ENCODE results near the gene RC3H1. TPM values are rescaled to one million over a fixed set of nuclear protein-coding genes. Genes with fewer than 3 reads are reported as not detected.
"Not testable (repeated sequence)": the region's sequence is repeated elsewhere in the genome, so short reads cannot be mapped to it uniquely, and the experiment has no call there.

Gene RC3H1
- total RNA-seq, 5 donors from 2014 or later (not counting 1 experiment from before 2014, with no cell fraction given), result 39.9 to 52.1 (median 49.3) TPM

DNA sequence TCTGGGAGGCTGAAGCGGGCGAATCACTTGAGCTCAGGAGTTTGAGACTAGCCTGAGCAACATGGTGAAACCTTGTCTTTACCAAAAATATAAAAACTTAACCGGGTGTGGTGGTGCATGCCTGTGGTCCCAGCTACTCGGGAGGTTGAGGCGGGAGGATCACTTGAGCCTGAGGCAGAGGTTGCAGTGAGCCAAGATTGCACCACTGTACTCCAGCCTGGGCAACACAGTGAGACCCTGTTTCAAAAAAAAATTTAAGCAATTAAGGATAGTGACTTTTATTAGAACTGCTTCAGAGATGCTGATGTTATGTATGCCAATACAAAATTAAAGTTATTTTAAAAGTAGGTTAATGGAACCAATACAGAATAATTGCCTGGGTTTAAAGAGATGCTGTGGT, 56.3 kb downstream of the RC3H1 start:
- POLR2A ChIA-PET; H3K4me1 Mint-ChIP-seq; H3K27me3 Mint-ChIP-seq; H3K27me3 ChIP-seq (replicated peaks in 1 of 2; ENCODE audit: control insufficient read depth in 2 of 2, extremely low read depth in 1 of 2, insufficient read depth in 2 of 2, low read length in 1 of 2); H3K4me3 Mint-ChIP-seq; H3K4me3 ChIP-seq (ENCODE audit: control insufficient read depth in 1 of 2, extremely low read depth in 1 of 2, low read length in 1 of 2); CTCF ChIA-PET; ATAC-seq (replicated peaks in 1 of 4); H3K4me1 ChIP-seq (ENCODE audit: control insufficient read depth in 1 of 2, extremely low read depth in 1 of 2, insufficient read depth in 2 of 2, low read length in 2 of 2); DNase-seq; H3K9me3 Mint-ChIP-seq; H3K27ac Mint-ChIP-seq; H3K9me3 ChIP-seq; H3K27ac ChIP-seq (ENCODE audit: low read length): not testable (repeated sequence)
- peaks cover 34% of the 10 kb centered on the region for H3K36me3 Mint-ChIP-seq
- peaks cover 4 to 63% of the 10 kb centered on the region in 2 donors for H3K36me3 ChIP-seq (ENCODE audit: control insufficient read depth in 2 of 2, extremely low read depth in 1 of 2, insufficient read depth in 1 of 2, low read length in 1 of 2)
- 96% methylated on average over 4 of the region's 5 CpGs for WGBS (ENCODE audit: insufficient coverage)

DNA sequence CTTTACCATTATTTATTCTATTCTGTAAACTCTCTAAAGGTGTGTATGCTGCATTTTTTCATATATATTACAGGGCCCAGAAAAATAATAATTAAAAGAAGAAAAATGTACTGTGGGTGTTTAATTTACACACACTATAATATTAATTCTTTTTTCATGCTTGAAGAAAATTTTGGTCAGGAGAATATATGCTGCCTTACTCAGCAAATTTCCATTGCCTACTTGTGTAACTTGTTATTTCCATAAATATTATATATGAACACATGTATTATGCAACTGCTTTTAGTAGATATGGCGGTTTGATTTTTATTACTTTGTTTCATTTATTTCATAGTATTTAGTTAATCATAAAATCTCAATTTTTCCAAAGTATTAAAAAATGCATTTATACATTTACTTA, 58.7 kb downstream of the RC3H1 start:
- POLR2A ChIA-PET, result no interaction called here
- peaks cover 10 to 58% of the 10 kb centered on the region in 2 donors for H3K36me3 ChIP-seq (ENCODE audit: control insufficient read depth in 2 of 2, extremely low read depth in 1 of 2, insufficient read depth in 1 of 2, low read length in 1 of 2)
- no peak overlapping the region for H3K27ac Mint-ChIP-seq

DNA sequence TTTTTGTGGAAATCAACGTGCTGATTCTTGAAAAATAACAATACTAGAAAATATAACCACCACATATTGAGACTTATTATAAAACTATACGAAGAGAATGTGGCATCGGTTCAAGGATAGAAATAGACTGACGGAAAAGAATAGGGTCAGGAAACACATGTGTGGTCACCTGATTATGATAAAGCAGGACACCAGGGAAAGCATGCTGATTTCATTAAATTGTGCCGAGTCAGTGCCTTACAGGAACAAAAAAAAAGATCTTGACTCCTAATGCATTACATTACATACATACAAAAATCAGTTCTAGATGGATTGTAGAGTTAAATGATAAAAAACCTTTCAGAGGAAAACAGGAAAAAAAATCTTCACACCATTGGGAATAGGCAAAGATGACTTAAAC, 61.5 kb downstream of the RC3H1 start:
- H3K36me3 Mint-ChIP-seq, result peaks cover 36% of the 10 kb centered on the region
- H3K9me3 ChIP-seq, result no peaks in the 10 kb centered on the region
- no peaks in the 10 kb centered on the region for H3K9me3 Mint-ChIP-seq
- DNase-seq (no peak), ATAC-seq (replicated peaks in 1 of 4) (no peak)
- H3K4me1 ChIP-seq (ENCODE audit: control insufficient read depth in 1 of 2, extremely low read depth in 1 of 2, insufficient read depth in 2 of 2, low read length in 2 of 2), result no peaks in the 10 kb centered on the region
- H3K36me3 ChIP-seq (ENCODE audit: control insufficient read depth in 2 of 2, extremely low read depth in 1 of 2, insufficient read depth in 1 of 2, low read length in 1 of 2), result peaks cover 10 to 52% of the 10 kb centered on the region in 2 donors
- POLR2A ChIA-PET, result interaction anchor here in 1 of 2 donors (0.7 kb wide), 1 partner anchor 1037 kb away, joined by 3 read pairs; no protein-coding TSS in a partner anchor
- H3K4me3 Mint-ChIP-seq, result no peak overlapping the region
- H3K4me1 Mint-ChIP-seq, result no peaks in the 10 kb centered on the region
- peak overlapping the region in 1 of 2 donors; percentile 64 for H3K27ac Mint-ChIP-seq
- no peak overlapping the region for H3K27ac ChIP-seq (ENCODE audit: low read length)
- H3K4me3 ChIP-seq (ENCODE audit: control insufficient read depth in 1 of 2, extremely low read depth in 1 of 2, low read length in 1 of 2), result no peak overlapping the region
- no peaks in the 10 kb centered on the region for H3K27me3 ChIP-seq (replicated peaks in 1 of 2; ENCODE audit: control insufficient read depth in 2 of 2, extremely low read depth in 1 of 2, insufficient read depth in 2 of 2, low read length in 1 of 2)
- WGBS (ENCODE audit: insufficient coverage), result no CpG with 5 or more reads among the region's 5 CpGs
- CTCF ChIA-PET, result interaction anchor here in 1 of 2 donors (0.5 to 0.6 kb wide), 2 partner anchors 13 to 39 kb away, joined by 3 to 4 read pairs; no protein-coding TSS in a partner anchor
- H3K27me3 Mint-ChIP-seq, result no peaks in the 10 kb centered on the region

More for the DNA sequence above, 58.7 kb downstream of the RC3H1 start:
- Mint-ChIP-seq H3K4me3 (no peak overlapping the region), H3K4me1 (no peaks in the 10 kb centered on the region), H3K36me3 (peaks cover 39% of the 10 kb centered on the region), H3K27me3 (no peaks in the 10 kb centered on the region), H3K9me3 (no peaks in the 10 kb centered on the region)
- Histone ChIP-seq H3K4me1 (ENCODE audit: control insufficient read depth in 1 of 2, extremely low read depth in 1 of 2, insufficient read depth in 2 of 2, low read length in 2 of 2) (no peaks in the 10 kb centered on the region), H3K4me3 (ENCODE audit: control insufficient read depth in 1 of 2, extremely low read depth in 1 of 2, low read length in 1 of 2) (no peak overlapping the region), H3K27me3 (replicated peaks in 1 of 2; ENCODE audit: control insufficient read depth in 2 of 2, extremely low read depth in 1 of 2, insufficient read depth in 2 of 2, low read length in 1 of 2) (no peaks in the 10 kb centered on the region), H3K9me3 (no peaks in the 10 kb centered on the region), H3K27ac (ENCODE audit: low read length) (no peak overlapping the region)
- DNase-seq (no peak), ATAC-seq (replicated peaks in 1 of 4) (no peak)
- CTCF ChIA-PET, result no interaction called here
- no CpG with 5 or more reads among the region's 1 CpG for WGBS (ENCODE audit: insufficient coverage)

DNA sequence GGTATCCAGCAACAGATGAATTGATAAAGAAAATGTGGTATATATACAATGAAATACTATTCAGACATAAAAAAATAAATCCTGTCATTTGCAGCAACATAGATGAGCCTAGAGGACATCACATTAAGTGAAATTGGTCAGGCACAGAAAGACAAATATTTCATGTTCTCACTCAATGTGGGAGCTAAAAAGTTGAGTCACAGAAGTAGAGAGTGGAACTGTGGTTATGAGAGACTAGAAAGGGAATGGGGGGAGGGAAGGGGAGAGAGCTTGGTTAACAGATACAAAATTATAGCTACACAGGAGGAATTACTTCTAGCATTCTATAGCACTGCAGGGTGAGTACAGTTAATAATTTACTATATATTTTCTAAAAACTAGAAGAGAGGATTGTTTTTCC, 68.0 kb downstream of the RC3H1 start:
- peaks cover under 1 to 43% of the 10 kb centered on the region in 2 donors for H3K36me3 ChIP-seq (ENCODE audit: control insufficient read depth in 2 of 2, extremely low read depth in 1 of 2, insufficient read depth in 1 of 2, low read length in 1 of 2)
- no peak for ATAC-seq (replicated peaks in 1 of 4)
- Mint-ChIP-seq H3K36me3 (peaks cover 37% of the 10 kb centered on the region), H3K9me3 (no peaks in the 10 kb centered on the region), H3K27me3 (no peaks in the 10 kb centered on the region), H3K4me1 (peaks cover 0 to 14% (median 13%) of the 10 kb centered on the region in 3 donors), H3K4me3 (no peak overlapping the region), H3K27ac (peak overlapping the region in 1 of 2 donors; percentile 24)
- no peak for DNase-seq
- H3K27me3 ChIP-seq (replicated peaks in 1 of 2; ENCODE audit: control insufficient read depth in 2 of 2, extremely low read depth in 1 of 2, insufficient read depth in 2 of 2, low read length in 1 of 2), result no peaks in the 10 kb centered on the region
- ChIA-PET POLR2A (no interaction called here), CTCF (interaction anchor here (0.5 to 0.7 kb wide), 3 partner anchors 18 to 1058 kb away, joined by 3 to 11 read pairs (median 4); no protein-coding TSS in a partner anchor)
- no peaks in the 10 kb centered on the region for H3K9me3 ChIP-seq
- H3K4me3 ChIP-seq (ENCODE audit: control insufficient read depth in 1 of 2, extremely low read depth in 1 of 2, low read length in 1 of 2), result no peak overlapping the region
- H3K4me1 ChIP-seq (ENCODE audit: control insufficient read depth in 1 of 2, extremely low read depth in 1 of 2, insufficient read depth in 2 of 2, low read length in 2 of 2), result no peaks in the 10 kb centered on the region
- H3K27ac ChIP-seq (ENCODE audit: low read length), result no peak overlapping the region

DNA sequence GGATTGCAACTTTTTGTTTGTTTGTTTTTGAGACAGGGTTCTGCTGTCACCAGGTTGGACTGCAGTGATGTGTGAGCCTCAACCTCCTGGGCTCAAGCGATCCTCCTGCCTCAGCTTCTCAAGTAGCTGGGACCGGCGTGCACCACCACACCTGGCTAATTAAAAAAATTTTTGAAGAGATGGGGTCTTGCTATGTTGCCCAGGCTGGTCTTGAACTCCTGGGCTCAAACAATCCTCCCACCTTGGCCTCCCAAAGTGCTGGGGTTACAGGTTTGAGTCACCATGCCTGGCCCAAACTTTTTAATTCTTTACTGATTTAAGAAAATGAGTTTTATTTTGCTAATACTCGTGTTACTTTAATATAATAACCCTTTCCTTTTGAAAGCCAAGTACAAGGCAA, 73.6 kb downstream of the RC3H1 start:
- Mint-ChIP-seq H3K4me3 (no peak overlapping the region), H3K9me3 (no peaks in the 10 kb centered on the region), H3K27ac (no peak overlapping the region), H3K27me3 (no peaks in the 10 kb centered on the region), H3K4me1 (peaks cover 0 to 13% (median 10%) of the 10 kb centered on the region in 3 donors), H3K36me3 (peaks cover 37% of the 10 kb centered on the region)
- no peak for ATAC-seq (replicated peaks in 1 of 4)
- no peak for DNase-seq
- WGBS (ENCODE audit: insufficient coverage), result no CpG with 5 or more reads among the region's 4 CpGs
- Histone ChIP-seq H3K36me3 (ENCODE audit: control insufficient read depth in 2 of 2, extremely low read depth in 1 of 2, insufficient read depth in 1 of 2, low read length in 1 of 2) (peaks cover 9 to 70% of the 10 kb centered on the region in 2 donors), H3K27ac (ENCODE audit: low read length) (no peak overlapping the region), H3K4me1 (ENCODE audit: control insufficient read depth in 1 of 2, extremely low read depth in 1 of 2, insufficient read depth in 2 of 2, low read length in 2 of 2) (no peaks in the 10 kb centered on the region), H3K9me3 (no peaks in the 10 kb centered on the region), H3K27me3 (replicated peaks in 1 of 2; ENCODE audit: control insufficient read depth in 2 of 2, extremely low read depth in 1 of 2, insufficient read depth in 2 of 2, low read length in 1 of 2) (no peaks in the 10 kb centered on the region), H3K4me3 (ENCODE audit: control insufficient read depth in 1 of 2, extremely low read depth in 1 of 2, low read length in 1 of 2) (no peak overlapping the region)
- ChIA-PET CTCF (no interaction called here), POLR2A (no interaction called here)

DNA sequence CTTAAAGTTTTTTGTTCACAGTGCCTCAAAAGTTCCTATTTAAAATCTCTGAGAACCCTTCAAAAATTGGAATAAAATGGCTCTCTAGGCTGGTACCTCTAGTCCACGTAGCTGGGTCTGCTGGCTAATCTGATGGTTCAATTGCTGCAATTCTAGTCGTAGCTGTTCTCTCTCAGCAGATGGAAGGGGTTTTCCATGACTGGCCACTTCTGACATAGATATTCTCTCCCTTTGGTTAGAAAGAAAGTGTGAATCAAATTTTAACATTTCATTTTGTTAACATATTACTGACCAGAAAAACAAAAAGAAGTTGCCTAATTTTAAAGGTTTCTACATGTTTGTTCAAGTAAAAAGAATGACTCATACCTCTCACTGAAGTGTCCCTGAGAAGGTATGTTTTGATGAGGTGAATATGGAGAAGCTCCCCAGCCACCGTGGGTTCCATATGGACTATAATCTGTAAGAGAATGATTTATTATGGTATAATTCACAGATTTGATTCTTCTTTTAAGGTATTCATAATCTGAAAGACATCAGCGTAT, 75.7 kb downstream of the RC3H1 start:
- H3K27ac Mint-ChIP-seq, result peak overlapping the region; percentile 28 to 58
- ChIA-PET CTCF (no interaction called here), POLR2A (interaction anchor here in 1 of 2 donors (0.6 kb wide), 1 partner anchor 13 kb away, joined by 3 read pairs; no protein-coding TSS in a partner anchor)
- no peak overlapping the region for H3K4me3 ChIP-seq (ENCODE audit: control insufficient read depth in 1 of 2, extremely low read depth in 1 of 2, low read length in 1 of 2)
- H3K27me3 ChIP-seq (replicated peaks in 1 of 2; ENCODE audit: control insufficient read depth in 2 of 2, extremely low read depth in 1 of 2, insufficient read depth in 2 of 2, low read length in 1 of 2), result no peaks in the 10 kb centered on the region
- H3K36me3 ChIP-seq (ENCODE audit: control insufficient read depth in 2 of 2, extremely low read depth in 1 of 2, insufficient read depth in 1 of 2, low read length in 1 of 2), result peaks cover 9 to 76% of the 10 kb centered on the region in 2 donors
- H3K9me3 ChIP-seq, result no peaks in the 10 kb centered on the region
- H3K4me1 Mint-ChIP-seq, result no peaks in the 10 kb centered on the region
- DNase-seq (no peak), ATAC-seq (replicated peaks in 1 of 4) (no peak)
- no peak overlapping the region for H3K27ac ChIP-seq (ENCODE audit: low read length)
- H3K27me3 Mint-ChIP-seq, result no peaks in the 10 kb centered on the region
- no peaks in the 10 kb centered on the region for H3K4me1 ChIP-seq (ENCODE audit: control insufficient read depth in 1 of 2, extremely low read depth in 1 of 2, insufficient read depth in 2 of 2, low read length in 2 of 2)
- no peaks in the 10 kb centered on the region for H3K9me3 Mint-ChIP-seq
- H3K36me3 Mint-ChIP-seq, result peaks cover 40% of the 10 kb centered on the region
- 44% methylated on average over 2 of the region's 4 CpGs for WGBS (ENCODE audit: insufficient coverage)
- H3K4me3 Mint-ChIP-seq, result no peak overlapping the region

Data from T-cell (primary cell).